Stomach (tissue), 9 donors: Measurements from ENCODE around the gene RPL35. TPM values are rescaled to one million over a fixed set of nuclear protein-coding genes. Genes with fewer than 3 reads are reported as not detected.

Experiments
- DNase-seq, 2 donors: peaks; one replicate each; pipeline versions ENCODE4 v3.0.0 to v3.0.0-alpha.2; 2013 to 2019
- H3K27ac ChIP-seq, 5 donors: fragments of 200-600 bp in 4 of 5; sonication (generic) in 4 of 5; one replicate each; pipeline ENCODE4 v1.5.1; 2013 to 2019; ENCODE audit warnings: mild to moderate bottlenecking in 1 of 5, moderate library complexity in 1 of 5
- H3K27me3 ChIP-seq, 3 donors: fragments of 200-600 bp; sonication (generic); one replicate each; pipeline ENCODE4 v1.5.1; 2017 to 2019; ENCODE audit warnings: mixed run types in 1 of 3
- H3K36me3 ChIP-seq, 4 donors: fragments of 200-600 bp; sonication (generic); 1 replicate in 3 of 4; 2 replicates in 1 of 4; pipeline ENCODE4 v1.5.1; 2016 to 2019
- H3K4me1 ChIP-seq, 4 donors: fragments of 200-600 bp; sonication (generic); one replicate each; pipeline ENCODE4 v1.5.1; 2016 to 2019
- H3K4me3 ChIP-seq, 4 donors: fragments of 200-600 bp; sonication (generic) in 3 of 4; one replicate each; pipeline ENCODE4 v1.5.1; 2016 to 2019; ENCODE audit warnings: mild to moderate bottlenecking in 1 of 4
- H3K9me3 ChIP-seq, 4 donors: fragments of 200-600 bp; sonication (generic); one replicate each; pipeline ENCODE4 v1.5.1; 2016 to 2019
- CTCF ChIP-seq, 7 experiments: fragments of 450-650 bp in 4 of 7; fragments of 200-600 bp in 3 of 7; sonication (generic) in 3 of 7; IDR thresholded peaks; one replicate each; pipeline ENCODE4 v1.5.1; 2016 to 2019; ENCODE audit warnings: antibody characterized with exemption in 7 of 7, control low read depth in 2 of 7, mild to moderate bottlenecking in 1 of 7
- EP300 ChIP-seq: sonication (generic); formaldehyde crosslinking; IDR thresholded peaks from one replicate; pipeline ENCODE4 v1.6.1; 2017; ENCODE audit warnings: antibody characterized with exemption
- POLR2A ChIP-seq, 4 donors: fragments of 450-650 bp; IDR thresholded peaks; one replicate each; pipeline ENCODE4 v1.6.1; 2016; ENCODE audit warnings: antibody characterized with exemption in 4 of 4, control low read depth in 2 of 4, mild to moderate bottlenecking in 1 of 4, moderate library complexity in 1 of 4
- POLR2AphosphoS5 ChIP-seq, 3 donors: sonication (generic); formaldehyde crosslinking; IDR thresholded peaks; one replicate each; pipeline ENCODE4 v1.6.1; 2016; ENCODE audit warnings: antibody characterized with exemption in 3 of 3
- WGBS, 5 donors: extraction: QIAGEN DNeasy Blood & Tissue Kit in 3 of 5; methylation state at CpG; one replicate each; pipeline versions ENCODE4 v1.1.5 to v1.1.7; 2013 to 2018; 5-methylcytosine and 5-hydroxymethylcytosine counted together
- intact Hi-C: fragments of 100-400 bp; cut with DNase I; formaldehyde crosslinking; loops from one replicate; pipeline ENCODE4 v1.15.1; 2023; ENCODE audit warnings: low total_unique reads
- polyA plus RNA-seq, 3 donors: library from polyadenylated mRNA; stranded (reverse); fragments of 200-250 nt; gene quantifications; one replicate each; pipeline ENCODE4 v1.2.3, GENCODE V29; 2013
- total RNA-seq, 5 donors: library from RNA; depleted of rRNA; stranded (reverse); fragments of >200 nt; gene quantifications; one replicate each; pipeline versions ENCODE4 v1.1.0 to v1.2.3, GENCODE V29; 2014 to 2016
- donor health status: healthy with polysubstance abuse.
- donor health status: Bipolar disorder and iron deficiency.
- donor health status: healthy.

The RPL35 gene
- total and polyA plus RNA-seq, 8 donors = 941 to 6,131 (median 1,860) TPM

GRCh38 chr9:124860582-124861341 is 995 bp downstream of the RPL35 start:
- DNase-seq = no peak
- H3K27ac ChIP-seq = peak overlapping the region; percentile 81 to 96 (median 94)
- peaks cover 29 to 54% (median 50%) of the 10 kb centered on the region in 4 donors for H3K4me1 ChIP-seq
- H3K36me3 ChIP-seq = peaks cover 38 to 51% (median 48%) of the 10 kb centered on the region in 4 donors
- no peaks in the 10 kb centered on the region for H3K27me3 ChIP-seq
- H3K4me3 ChIP-seq = peak overlapping the region; percentile 89 to 97 (median 94)
- 6 to 13% (median 7%) methylated on average over 12 of the region's 12 CpGs for WGBS, 5 donors
- TF ChIP-seq CTCF (IDR thresholded peaks at IDR 0.05) (no peak), POLR2AphosphoS5 (IDR thresholded peaks at IDR 0.05) (no peak), POLR2A (IDR thresholded peaks at IDR 0.05) (no peak), EP300 (no peak)
- no peaks in the 10 kb centered on the region for H3K9me3 ChIP-seq
- intact Hi-C loops = no loop called here

- intact Hi-C loops = no loop called here
These were observed 1.8 kb downstream of the RPL35 start for GRCh38 chr9:124859803-124860581.

GRCh38 chr9:124858330-124859046 is 3.3 kb downstream of the RPL35 start:
- WGBS, 5 donors = 65 to 75% (median 72%) methylated on average over 4 to 9 of the region's 9 CpGs
- Histone ChIP-seq H3K4me3 (no peak overlapping the region), H3K36me3 (peaks cover 38 to 51% (median 48%) of the 10 kb centered on the region in 4 donors), H3K4me1 (peaks cover 30 to 47% (median 45%) of the 10 kb centered on the region in 4 donors), H3K27ac (no peak overlapping the region), H3K27me3 (no peaks in the 10 kb centered on the region), H3K9me3 (no peaks in the 10 kb centered on the region)
- no peak for DNase-seq
- intact Hi-C loops = no loop called here
- TF ChIP-seq POLR2AphosphoS5 (IDR thresholded peaks at IDR 0.05) (no peak), POLR2A (IDR thresholded peaks at IDR 0.05) (no peak), CTCF (IDR thresholded peaks at IDR 0.05) (no peak), EP300 (no peak)

More at GRCh38 chr9:124859803-124860581, 1.8 kb downstream of the RPL35 start:
- WGBS, 5 donors = 37 to 54% (median 44%) methylated on average over 10 of the region's 10 CpGs
- no peaks in the 10 kb centered on the region for H3K9me3 ChIP-seq
- H3K36me3 ChIP-seq = peaks cover 38 to 51% (median 48%) of the 10 kb centered on the region in 4 donors
- TF ChIP-seq POLR2A (IDR thresholded peaks at IDR 0.05) = no peak
- TF ChIP-seq POLR2AphosphoS5 (IDR thresholded peaks at IDR 0.05) = no peak
- TF ChIP-seq CTCF (IDR thresholded peaks at IDR 0.05) = no peak
- no peak for TF ChIP-seq EP300
- no peak for DNase-seq
- H3K4me3 ChIP-seq = peak overlapping the region in 3 of 4 donors; percentile 91 to 97 (median 96)
- no peaks in the 10 kb centered on the region for H3K27me3 ChIP-seq
- peaks cover 29 to 54% (median 50%) of the 10 kb centered on the region in 4 donors for H3K4me1 ChIP-seq
- H3K27ac ChIP-seq = peak overlapping the region in 2 of 5 donors; percentile 96
